OCI-LY3 (cell line): ENCODE measurements around the gene MACROD2.

Experiments
- H2AFZ ChIP-seq: fragments of 200-600, 300-600 bp; shearing (Covaris generic); 2 replicates; pipeline ENCODE4 v1.6.0; 2014; ENCODE audit warnings: antibody characterized with exemption, low read depth, low read length
- H3K27ac ChIP-seq: fragments of 200-600, 300-600 bp; sonication (generic); 2 replicates; pipeline ENCODE4 v1.5.1; 2014; ENCODE audit warnings: mild to moderate bottlenecking, low read length, moderate library complexity, mixed read lengths
- H3K27me3 ChIP-seq: fragments of 200-600, 300-600 bp; sonication (generic); 2 replicates; pipeline ENCODE4 v1.6.1; 2014; ENCODE audit warnings: low read depth, low read length, mixed read lengths
- H3K36me3 ChIP-seq: fragments of 200-600, 300-600 bp; sonication (generic); replicated peaks from 2 replicates; pipeline ENCODE3; 2014; ENCODE audit warnings: low read depth, low read length, mixed read lengths
- H3K4me1 ChIP-seq: fragments of 300-600, 200-600 bp; sonication (generic); 2 replicates; pipeline ENCODE4 v1.6.1; 2014; ENCODE audit warnings: low read length, mixed read lengths
- H3K4me2 ChIP-seq: fragments of 200-600, 300-600 bp; sonication (generic); 2 replicates; pipeline ENCODE4 v1.6.1; 2014; ENCODE audit warnings: low read length, mixed read lengths
- H3K4me3 ChIP-seq: fragments of 300-600, 200-600 bp; sonication (generic); 2 replicates; pipeline ENCODE4 v1.5.1; 2014; ENCODE audit warnings: antibody characterized with exemption, mild to moderate bottlenecking, low read length, moderate library complexity
- H3K79me2 ChIP-seq: fragments of 300-600, 200-600 bp; shearing (Covaris generic); 2 replicates; pipeline ENCODE4 v1.6.1; 2014; ENCODE audit warnings: mild to moderate bottlenecking, low read length, mixed read lengths
- H3K9ac ChIP-seq: fragments of 300-600, 200-600 bp; shearing (Covaris generic); 2 replicates; pipeline ENCODE4 v1.6.0; 2014; ENCODE audit warnings: mild to moderate bottlenecking, low read length, moderate library complexity
- H3K9me3 ChIP-seq: fragments of 200-600, 300-600 bp; shearing (Covaris generic); 2 replicates; pipeline ENCODE4 v1.6.1; 2014; ENCODE audit warnings: low read length, mixed read lengths; ENCODE audit not compliant: insufficient read depth
- H4K20me1 ChIP-seq: fragments of 200-600, 300-600 bp; sonication (generic); 2 replicates; pipeline ENCODE4 v1.6.1; 2016; ENCODE audit warnings: low read length, mixed read lengths; ENCODE audit not compliant: insufficient read depth
- CTCF ChIP-seq: fragments of 200-600, 300-600 bp; sonication (generic); IDR thresholded peaks from 2 replicates; pipeline ENCODE4 v1.5.1; 2014; ENCODE audit warnings: antibody characterized with exemption, low read length, low read depth
- EZH2phosphoT487 ChIP-seq: fragments of 200-600 bp; shearing (Covaris generic); IDR thresholded peaks from 2 replicates; pipeline ENCODE4 v1.6.1; 2018; ENCODE audit warnings: antibody characterized with exemption, mixed run types, low read depth

The MACROD2 gene

GRCh38 chr20:14745830-14746229, 750.5 kb downstream of the MACROD2 start:
- no peak overlapping the region for H3K27ac ChIP-seq
- no peaks in the 10 kb centered on the region for H4K20me1 ChIP-seq
- no peaks in the 10 kb centered on the region for H3K79me2 ChIP-seq
- H3K9me3 ChIP-seq: no peaks in the 10 kb centered on the region
- no peaks in the 10 kb centered on the region for H3K4me1 ChIP-seq
- no peaks in the 10 kb centered on the region for H3K36me3 ChIP-seq
- H3K4me3 ChIP-seq: no peak overlapping the region
- no peaks in the 10 kb centered on the region for H3K27me3 ChIP-seq
- TF ChIP-seq EZH2phosphoT487 (no peak), CTCF (no peak)
- H3K9ac ChIP-seq: no peak overlapping the region
- no peak overlapping the region for H3K4me2 ChIP-seq
- no peak overlapping the region for H2AFZ ChIP-seq

GRCh38 chr20:14751191-14751590, 755.9 kb downstream of the MACROD2 start:
- TF ChIP-seq CTCF (no peak), EZH2phosphoT487 (no peak)
- Histone ChIP-seq H3K36me3 (no peaks in the 10 kb centered on the region), H3K27me3 (no peaks in the 10 kb centered on the region), H3K9ac (no peak overlapping the region), H3K4me3 (no peak overlapping the region), H3K79me2 (no peaks in the 10 kb centered on the region), H3K4me2 (no peak overlapping the region), H4K20me1 (no peaks in the 10 kb centered on the region), H2AFZ (no peak overlapping the region), H3K9me3 (no peaks in the 10 kb centered on the region), H3K4me1 (no peaks in the 10 kb centered on the region), H3K27ac (no peak overlapping the region)

- H3K79me2 ChIP-seq: no peaks in the 10 kb centered on the region
- H4K20me1 ChIP-seq: no peaks in the 10 kb centered on the region
- no peak overlapping the region for H3K4me3 ChIP-seq
- H3K4me2 ChIP-seq: no peak overlapping the region
- no peak overlapping the region for H3K27ac ChIP-seq
- H3K9ac ChIP-seq: no peak overlapping the region
- TF ChIP-seq CTCF (no peak), EZH2phosphoT487 (no peak)
- H2AFZ ChIP-seq: no peak overlapping the region
- H3K36me3 ChIP-seq: no peaks in the 10 kb centered on the region
- H3K27me3 ChIP-seq: no peaks in the 10 kb centered on the region
- no peaks in the 10 kb centered on the region for H3K9me3 ChIP-seq
- no peaks in the 10 kb centered on the region for H3K4me1 ChIP-seq
Measured at GRCh38 chr20:14757728-14758127, 762.4 kb downstream of the MACROD2 start.

- Histone ChIP-seq H3K4me3 (no peak overlapping the region), H3K9me3 (no peaks in the 10 kb centered on the region), H2AFZ (no peak overlapping the region), H3K9ac (no peak overlapping the region), H3K27me3 (no peaks in the 10 kb centered on the region), H3K4me2 (no peak overlapping the region), H4K20me1 (no peaks in the 10 kb centered on the region), H3K4me1 (peaks cover 5% of the 10 kb centered on the region), H3K27ac (no peak overlapping the region), H3K79me2 (no peaks in the 10 kb centered on the region), H3K36me3 (no peaks in the 10 kb centered on the region)
- TF ChIP-seq EZH2phosphoT487: no peak
- no peak for TF ChIP-seq CTCF
Measured at GRCh38 chr20:14758356-14758755, 763.0 kb downstream of the MACROD2 start.
